Cortex of kidney (tissue), 1 donor: Measurements from ENCODE around the gene GPR39.
"Not testable (repeated sequence)": the region's sequence is repeated elsewhere in the genome, so short reads cannot be mapped to it uniquely, and the experiment has no call there.

Source experiments
- DNase-seq: peaks from one replicate; lab custom pipeline; 2025; lab: John Stamatoyannopoulos, UW

Gene GPR39

DNA sequence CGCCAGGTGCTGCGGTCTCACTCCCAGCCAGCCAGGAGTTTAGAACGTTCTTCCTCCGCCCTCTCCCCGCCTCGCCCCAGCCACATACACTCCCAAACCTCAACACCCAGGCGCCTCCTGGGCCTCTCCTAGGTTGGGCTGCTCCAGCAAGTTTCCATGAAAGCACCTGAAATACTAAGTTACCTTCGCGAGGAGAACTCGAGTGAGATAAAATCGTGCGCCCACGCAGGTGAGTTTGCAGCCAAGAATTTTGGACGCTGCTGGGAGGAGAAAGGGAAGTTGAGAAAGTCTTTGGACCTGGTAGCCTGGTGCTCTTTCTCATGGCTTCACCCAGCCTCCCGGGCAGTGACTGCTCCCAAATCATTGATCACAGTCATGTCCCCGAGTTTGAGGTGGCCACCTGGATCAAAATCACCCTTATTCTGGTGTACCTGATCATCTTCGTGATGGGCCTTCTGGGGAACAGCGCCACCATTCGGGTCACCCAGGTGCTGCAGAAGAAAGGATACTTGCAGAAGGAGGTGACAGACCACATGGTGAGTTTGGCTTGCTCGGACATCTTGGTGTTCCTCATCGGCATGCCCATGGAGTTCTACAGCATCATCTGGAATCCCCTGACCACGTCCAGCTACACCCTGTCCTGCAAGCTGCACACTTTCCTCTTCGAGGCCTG, at the start of gene GPR39:
GPR39 (plus strand) TSS at position 83 of the 673 bp plus-strand sequence.
- no peak for DNase-seq

GRCh38 chr2:132368191-132368590, 48.4 kb upstream of the GPR39 start:
- DNase-seq: no peak

GRCh38 chr2:132372276-132372675, 44.3 kb upstream of the GPR39 start:
- no peak for DNase-seq

GRCh38 chr2:132373391-132374135, 43.0 kb upstream of the GPR39 start:
- no peak for DNase-seq

GRCh38 chr2:132374151-132374550, 42.5 kb upstream of the GPR39 start:
- DNase-seq: no peak

- DNase-seq: no peak
Observed at GRCh38 chr2:132374551-132374950, 42.1 kb upstream of the GPR39 start.

DNA sequence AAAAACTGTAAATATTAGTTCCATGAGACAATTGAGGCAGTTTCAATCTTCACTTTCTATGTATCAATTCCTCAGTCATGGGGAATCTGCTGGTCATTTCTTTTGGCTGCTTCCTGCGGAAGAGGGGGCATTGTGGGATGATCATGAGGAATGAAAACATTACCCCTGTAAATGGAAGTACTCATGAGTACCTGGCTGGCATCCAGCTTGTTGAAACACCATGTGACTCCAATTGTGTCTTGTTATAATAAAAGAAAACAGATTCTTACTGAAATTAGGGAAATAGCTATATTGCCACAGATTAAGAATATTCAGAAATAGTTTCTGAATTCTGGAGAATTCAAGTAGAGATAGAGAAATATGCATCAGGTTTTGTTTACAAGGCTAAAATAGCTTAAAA, 41.6 kb upstream of the GPR39 start:
- DNase-seq: no peak

DNA sequence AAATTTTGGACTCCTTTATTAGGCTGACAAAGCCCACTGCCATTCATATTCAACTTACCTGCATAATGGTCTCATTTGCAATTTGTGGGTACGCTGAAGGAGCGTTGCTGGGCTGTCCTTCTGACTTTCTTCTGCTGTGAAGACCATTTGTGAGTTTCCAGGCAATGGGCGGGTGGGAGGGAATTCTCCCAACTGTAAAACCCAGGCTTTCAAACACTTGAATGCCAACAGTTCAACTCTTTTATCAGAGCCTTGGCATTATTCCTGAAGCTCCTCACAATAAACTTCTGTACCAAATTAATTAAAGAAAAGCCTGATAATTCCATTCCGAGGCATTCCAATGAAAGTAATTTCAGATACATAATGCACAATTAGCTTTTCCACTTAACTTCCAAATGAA, 35.2 kb upstream of the GPR39 start:
- no peak for DNase-seq

- DNase-seq: no peak
Observed at GRCh38 chr2:132383956-132384355, 32.6 kb upstream of the GPR39 start.

GRCh38 chr2:132384491-132385151, 32.0 kb upstream of the GPR39 start:
- DNase-seq: no peak

- no peak for DNase-seq
Observed at GRCh38 chr2:132387126-132387525, 29.5 kb upstream of the GPR39 start.

DNA sequence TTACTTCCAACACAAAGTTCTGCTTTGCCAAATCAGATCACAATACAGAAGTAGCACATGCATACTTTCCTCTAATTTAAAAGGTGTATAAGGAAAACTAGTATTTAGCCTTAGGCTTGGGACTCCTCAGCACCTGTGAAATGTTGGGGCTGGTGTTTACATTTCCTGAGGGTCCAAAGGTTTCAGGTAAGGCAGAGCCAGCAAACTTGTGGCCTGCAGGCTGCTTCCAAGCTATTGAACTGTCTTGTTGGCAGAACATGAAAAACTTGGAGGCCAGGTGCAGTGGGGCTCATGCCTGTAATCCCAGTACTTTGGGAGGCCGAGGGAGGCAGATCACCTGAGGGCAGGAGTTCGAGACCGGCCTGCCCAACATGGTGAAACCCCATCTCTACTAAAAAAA, 26.5 kb upstream of the GPR39 start:
- DNase-seq: no peak

- DNase-seq: no peak
Observed at GRCh38 chr2:132391378-132391777, 25.2 kb upstream of the GPR39 start.

- DNase-seq: no peak
Observed at GRCh38 chr2:132392221-132392620, 24.4 kb upstream of the GPR39 start.

DNA sequence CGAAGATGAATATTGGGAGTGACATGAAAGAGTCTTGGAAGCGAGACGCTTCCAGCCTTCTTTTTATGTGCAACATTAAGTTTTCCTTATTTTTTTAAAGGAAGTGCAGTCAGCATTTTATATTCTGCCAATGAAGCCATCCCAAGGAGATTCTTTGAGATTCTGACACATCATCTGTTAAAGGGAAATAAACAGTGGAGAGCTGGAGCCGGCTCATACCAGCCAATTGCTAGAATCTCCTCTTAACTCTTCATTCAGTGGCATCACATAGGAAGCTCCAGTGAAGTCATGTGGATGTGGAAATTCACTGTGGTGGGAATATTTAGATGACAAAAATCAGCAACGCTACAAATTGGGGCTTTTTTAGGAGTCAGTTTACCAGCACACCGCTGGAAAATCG, 23.7 kb upstream of the GPR39 start:
- no peak for DNase-seq

DNA sequence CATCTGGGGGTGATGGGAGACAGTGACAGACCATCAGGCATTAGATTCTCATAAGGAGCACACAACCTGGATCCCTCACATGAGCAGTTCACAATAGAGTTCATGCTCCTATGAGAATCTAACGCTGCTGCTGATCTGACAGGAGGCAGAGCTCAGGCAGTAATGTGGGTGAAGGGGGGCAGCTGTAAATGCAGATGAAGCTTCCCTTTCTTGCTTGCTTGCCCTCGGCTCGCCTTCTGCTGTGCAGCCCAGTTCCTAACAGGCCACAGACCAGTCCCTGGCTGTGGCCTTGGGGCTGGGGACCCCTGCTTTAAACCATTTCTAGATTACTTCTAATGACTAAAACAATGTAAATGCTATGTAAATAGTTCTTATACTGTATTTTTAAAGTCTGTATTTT, 19.6 kb upstream of the GPR39 start:
- not testable (repeated sequence) for DNase-seq

DNA sequence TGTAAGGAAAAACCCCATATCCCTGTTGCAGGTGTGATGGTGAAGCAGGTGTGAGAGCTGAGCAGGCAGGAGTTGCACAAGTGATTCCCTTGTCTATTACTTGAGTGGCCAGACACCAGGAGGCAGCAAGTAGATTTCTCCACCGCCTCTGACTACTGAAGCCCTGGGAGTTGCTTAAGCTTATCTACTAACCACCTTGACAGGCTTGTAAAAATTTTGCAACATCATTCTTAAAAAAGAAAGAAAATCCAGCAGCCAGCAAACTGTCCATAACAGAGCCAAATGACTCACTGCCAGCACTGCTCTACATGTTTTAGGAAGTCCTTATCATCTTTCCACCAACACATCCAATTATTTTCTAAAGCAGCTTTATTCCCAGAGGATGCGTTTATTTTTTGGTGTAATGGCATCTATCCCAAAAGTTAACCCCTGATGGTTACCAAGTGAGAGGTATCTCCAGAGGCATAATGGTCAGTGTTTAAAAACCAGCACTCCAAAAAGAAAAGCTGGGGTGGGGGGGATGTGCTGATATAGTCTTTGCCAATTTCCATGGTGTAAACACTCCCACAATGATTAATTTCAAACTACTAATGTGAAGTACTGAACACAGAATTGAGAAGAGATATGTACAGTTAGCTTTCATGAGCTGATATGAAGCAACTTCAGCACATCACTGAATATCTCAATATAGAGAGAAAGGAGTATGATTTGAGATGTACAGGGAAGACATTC, 16.3 kb upstream of the GPR39 start:
- no peak for DNase-seq

DNA sequence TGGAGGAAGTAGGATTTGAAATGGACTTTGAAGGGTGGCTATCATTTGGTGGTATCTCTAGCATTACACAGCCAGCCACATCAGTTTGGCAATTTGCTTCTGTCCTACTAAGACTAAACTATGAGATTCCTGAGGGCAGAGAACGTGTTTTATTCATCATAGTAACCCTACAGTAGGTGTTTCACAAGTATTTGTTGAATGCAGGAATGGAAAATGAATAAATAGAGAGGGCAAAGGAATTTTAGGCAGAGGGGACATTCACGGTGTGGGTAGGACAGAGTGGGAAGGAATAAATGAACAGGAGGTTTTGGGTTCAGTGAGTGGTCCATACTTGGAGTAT, 15.7 kb upstream of the GPR39 start:
- DNase-seq: no peak

GRCh38 chr2:132401326-132401725, 15.3 kb upstream of the GPR39 start:
- no peak for DNase-seq

- DNase-seq: no peak
Observed at GRCh38 chr2:132403146-132403545, 13.5 kb upstream of the GPR39 start.

DNA sequence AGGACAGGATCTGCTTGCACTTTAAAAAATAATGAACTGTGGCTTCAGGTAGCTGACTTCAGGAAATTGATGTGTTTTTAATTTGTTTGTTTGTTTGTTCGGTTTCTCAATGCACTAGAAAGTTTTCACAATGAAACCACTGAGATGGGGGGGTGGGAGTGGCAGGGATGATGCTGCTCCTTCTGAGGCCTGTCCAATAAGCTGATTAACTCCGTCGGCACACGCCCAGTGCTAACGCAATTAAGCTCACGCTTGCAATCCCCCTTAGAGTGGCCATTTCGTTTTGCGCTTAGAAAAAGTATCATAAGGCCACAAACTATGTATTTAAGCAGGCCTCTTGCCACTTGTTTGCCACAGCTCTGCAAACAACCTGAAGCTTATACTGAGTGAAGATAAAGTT, 12.5 kb upstream of the GPR39 start:
- DNase-seq: no peak

DNA sequence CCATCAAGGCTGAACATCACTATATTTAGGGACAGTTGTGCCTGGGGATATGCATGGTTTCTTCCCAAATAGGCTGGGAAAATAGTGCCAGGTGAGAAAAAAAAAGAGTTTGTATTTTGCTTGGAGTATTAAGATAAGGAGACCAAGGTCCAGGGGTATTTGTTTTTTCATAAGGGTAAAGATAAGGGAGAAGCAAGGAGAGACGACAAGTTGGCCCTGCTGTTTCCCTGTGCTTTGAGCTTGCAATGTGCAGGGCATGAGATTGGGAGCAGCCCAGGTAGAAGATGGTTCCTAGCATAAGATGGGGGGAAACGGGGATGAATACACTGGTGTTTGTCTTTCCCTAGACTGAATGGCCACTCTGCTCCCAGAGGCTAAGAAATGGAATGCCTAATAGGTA, 8.8 kb upstream of the GPR39 start:
- DNase-seq: no peak

GRCh38 chr2:132412021-132412420, 4.6 kb upstream of the GPR39 start:
- DNase-seq: no peak
